HEK293 (cell line): Measurements from ENCODE around the gene PTPRA.
"Not testable (repeated sequence)": the region's sequence is repeated elsewhere in the genome, so short reads cannot be mapped to it uniquely, and the experiment has no call there.

Experiments
- CTCF ChIA-PET: fragments of 350-600 bp; formaldehyde crosslinking; extraction: SDS; loops from one replicate; lab custom pipeline; 2021; ENCODE audit warnings: antibody characterized with exemption; lab: Yijun Ruan, JAX
- POLR2A ChIA-PET: fragments of 300-600 bp; formaldehyde crosslinking; extraction: SDS; loops from one replicate; lab custom pipeline; 2020; ENCODE audit warnings: antibody characterized with exemption, inconsistent platforms; lab: Yijun Ruan, JAX
- H3K27ac ChIP-seq: fragments of 200-500 bp; sonication (Bioruptor generic); 2 replicates; pipeline ENCODE4 v1.5.1; 2014; ENCODE audit warnings: low read depth, low read length, control low read depth, inconsistent platforms; ENCODE audit errors: extremely low read depth
- H3K36me3 ChIP-seq, 2 experiments: fragments of 200-500 bp in 1 of 2; sonication (Bioruptor generic) in 1 of 2; 1 replicate in 1 of 2; 2 replicates in 1 of 2; pipeline ENCODE4 v1.5.1; 2014 to 2017; ENCODE audit warnings: inconsistent platforms in 2 of 2, low read length in 2 of 2; ENCODE audit not compliant: control insufficient read depth in 2 of 2, insufficient read depth in 1 of 2
- H3K4me1 ChIP-seq: fragments of 200-500 bp; sonication (Bioruptor generic); 2 replicates; pipeline ENCODE4 v1.5.1; 2014; ENCODE audit warnings: mild to moderate bottlenecking, low read length, inconsistent platforms; ENCODE audit not compliant: control insufficient read depth, insufficient read depth
- H3K4me3 ChIP-seq: 2 replicates; pipeline ENCODE4 v1.5.1; 2011; ENCODE audit warnings: low read depth, mild to moderate bottlenecking, control low read depth, low read length, moderate library complexity
- H3K9me3 ChIP-seq: fragments of 200-500 bp; sonication (Bioruptor generic); 2 replicates; pipeline ENCODE4 v1.5.1; 2014; ENCODE audit warnings: low read depth, low read length, inconsistent platforms; ENCODE audit not compliant: control insufficient read depth, insufficient read depth
- GLI2 ChIP-seq: fragments of 450-650 bp; formaldehyde crosslinking; IDR thresholded peaks from 2 replicates; pipeline ENCODE4; 2017; ENCODE audit warnings: missing biosample characterization, missing genetic modification characterization, low read depth, borderline replicate concordance
- KLF16 ChIP-seq: fragments of 450-650 bp; formaldehyde crosslinking; IDR thresholded peaks from 2 replicates; pipeline ENCODE4 v1.5.1; 2017; ENCODE audit warnings: missing biosample characterization, missing genetic modification characterization
- SCRT1 ChIP-seq: fragments of 450-650 bp; formaldehyde crosslinking; IDR thresholded peaks from 2 replicates; pipeline ENCODE4 v1.5.1; 2016; ENCODE audit warnings: missing biosample characterization, missing genetic modification characterization, borderline replicate concordance
- TRIM28 ChIP-seq: IDR thresholded peaks from 2 replicates; pipeline ENCODE4 v1.6.1; 2011; ENCODE audit warnings: low read length, control low read depth, borderline replicate concordance
- WT1 ChIP-seq: fragments of 450-650 bp; formaldehyde crosslinking; IDR thresholded peaks from 2 replicates; pipeline ENCODE4 v1.5.1; 2016; ENCODE audit warnings: missing biosample characterization, missing genetic modification characterization
- YY1 ChIP-seq: fragments of 450-650 bp; formaldehyde crosslinking; IDR thresholded peaks from 2 replicates; pipeline ENCODE4 v1.5.1; 2018; ENCODE audit warnings: missing biosample characterization, missing genetic modification characterization
- ZBTB10 ChIP-seq: fragments of 450-650 bp; formaldehyde crosslinking; IDR thresholded peaks from 2 replicates; pipeline ENCODE4 v1.5.1; 2016; ENCODE audit warnings: missing biosample characterization, missing genetic modification characterization
- ZBTB17 ChIP-seq: fragments of 450-650 bp; formaldehyde crosslinking; IDR thresholded peaks from 2 replicates; pipeline ENCODE4 v1.5.1; 2016; ENCODE audit warnings: missing biosample characterization, missing genetic modification characterization
- ZEB2 ChIP-seq: fragments of 450-650 bp; formaldehyde crosslinking; IDR thresholded peaks from 2 replicates; pipeline ENCODE4 v1.5.1; 2016; ENCODE audit warnings: missing biosample characterization, missing genetic modification characterization
- ZFP37 ChIP-seq: fragments of 450-650 bp; formaldehyde crosslinking; IDR thresholded peaks from 2 replicates; pipeline ENCODE4 v1.5.1; 2016; ENCODE audit warnings: missing biosample characterization, missing genetic modification characterization
- ZIC2 ChIP-seq: fragments of 450-650 bp; formaldehyde crosslinking; IDR thresholded peaks from 2 replicates; pipeline ENCODE4 v1.5.1; 2016; ENCODE audit warnings: missing biosample characterization, missing genetic modification characterization
- ZNF132 ChIP-seq: fragments of 450-650 bp; formaldehyde crosslinking; IDR thresholded peaks from 2 replicates; pipeline ENCODE4 v1.5.1; 2017; ENCODE audit warnings: missing biosample characterization, missing genetic modification characterization, borderline replicate concordance
- ZNF146 ChIP-seq: fragments of 450-650 bp; formaldehyde crosslinking; IDR thresholded peaks from 2 replicates; pipeline ENCODE4 v1.5.1; 2016; ENCODE audit warnings: missing biosample characterization, missing genetic modification characterization
- ZNF24 ChIP-seq: fragments of 450-650 bp; formaldehyde crosslinking; IDR thresholded peaks from 2 replicates; pipeline ENCODE4 v1.5.1; 2016; ENCODE audit warnings: missing biosample characterization, missing genetic modification characterization
- ZNF26 ChIP-seq: fragments of 450-650 bp; formaldehyde crosslinking; IDR thresholded peaks from 2 replicates; pipeline ENCODE4 v1.5.1; 2016; ENCODE audit warnings: missing biosample characterization, missing genetic modification characterization
- ZNF274 ChIP-seq, 2 experiments: fragments of 200-500 bp in 1 of 2; fragments of 450-650 bp in 1 of 2; sonication (Bioruptor generic) in 1 of 2; formaldehyde crosslinking in 1 of 2; IDR thresholded peaks; 2 replicates each; pipeline versions ENCODE4 v1.5.1 to v1.6.1; 2014 to 2016; ENCODE audit warnings: borderline replicate concordance in 1 of 2, inconsistent platforms in 1 of 2, low read length in 1 of 2, missing biosample characterization in 1 of 2, missing genetic modification characterization in 1 of 2
- ZNF280C ChIP-seq: fragments of 450-650 bp; formaldehyde crosslinking; IDR thresholded peaks from 2 replicates; pipeline ENCODE4 v1.5.1; 2016; ENCODE audit warnings: missing biosample characterization, missing genetic modification characterization
- ZNF394 ChIP-seq: fragments of 450-650 bp; formaldehyde crosslinking; IDR thresholded peaks from 2 replicates; pipeline ENCODE4 v1.5.1; 2016; ENCODE audit warnings: missing biosample characterization, missing genetic modification characterization, mild to moderate bottlenecking, moderate library complexity, borderline replicate concordance
- ZNF398 ChIP-seq: fragments of 450-650 bp; formaldehyde crosslinking; IDR thresholded peaks from 2 replicates; pipeline ENCODE4 v1.5.1; 2017; ENCODE audit warnings: missing biosample characterization, missing genetic modification characterization
- ZNF544 ChIP-seq: fragments of 450-650 bp; formaldehyde crosslinking; IDR thresholded peaks from 2 replicates; pipeline ENCODE4 v1.5.0; 2017; ENCODE audit warnings: missing biosample characterization, missing genetic modification characterization
- ZNF596 ChIP-seq: fragments of 450-650 bp; IDR thresholded peaks from 2 replicates; pipeline ENCODE4 v1.5.0; 2018; ENCODE audit warnings: missing biosample characterization, mild to moderate bottlenecking, missing genetic modification characterization, moderate library complexity
- ZNF660 ChIP-seq: fragments of 450-650 bp; IDR thresholded peaks from 2 replicates; pipeline ENCODE4 v1.5.1; 2018; ENCODE audit warnings: missing biosample characterization, mild to moderate bottlenecking, missing genetic modification characterization

Gene PTPRA

GRCh38 chr20:3014179-3014578, 140.9 kb downstream of the PTPRA start (continued):
- TF ChIP-seq ZBTB17 (tag by site-specific recombination) (no peak), ZNF280C (tag by site-specific recombination) (no peak)

GRCh38 chr20:3014662-3015061, 141.4 kb downstream of the PTPRA start:
- Histone ChIP-seq H3K27ac (no peak overlapping the region), H3K36me3 (peaks cover 22 to 61% of the 10 kb centered on the region in 2 experiments)
- TF ChIP-seq ZFP37 = no peak
- TF ChIP-seq ZIC2 = no peak
- TF ChIP-seq ZNF146 (tag by site-specific recombination) = no peak
- TF ChIP-seq ZNF274 (IDR thresholded peaks at IDR 0.05; ENCODE audit: low read length) = no peak
- no peak for TF ChIP-seq ZNF274 (tag by site-specific recombination; IDR thresholded peaks at IDR 0.05; ENCODE audit: borderline replicate concordance)
- no peak for TF ChIP-seq ZNF544 (tag by site-specific recombination)
- TF ChIP-seq, all 188 proteins: peak for 0
- no peaks in the 10 kb centered on the region for H3K4me1 ChIP-seq
- CTCF ChIA-PET = interaction anchor here (0.5 to 2.2 kb wide), 5 partner anchors 14 to 280 kb away, joined by 3 to 10 read pairs (median 3); no protein-coding TSS in a partner anchor
- no peak overlapping the region for H3K4me3 ChIP-seq
- no peaks in the 10 kb centered on the region for H3K9me3 ChIP-seq
- POLR2A ChIA-PET = no interaction called here

- peaks cover 16 to 56% of the 10 kb centered on the region in 2 experiments for H3K36me3 ChIP-seq
- ChIA-PET POLR2A (interaction anchor here (0.5 to 0.6 kb wide), 2 partner anchors 30 to 38 kb away, joined by 3 read pairs; no protein-coding TSS in a partner anchor), CTCF (interaction anchor here (0.7 to 2.2 kb wide), 3 partner anchors 15 to 32 kb away, joined by 3 to 10 read pairs (median 3); no protein-coding TSS in a partner anchor)
- not testable (repeated sequence) for H3K4me3 ChIP-seq, H3K9me3 ChIP-seq, H3K27ac ChIP-seq, H3K4me1 ChIP-seq
Observed at GRCh38 chr20:3015302-3015701, 142.0 kb downstream of the PTPRA start.

- no peak overlapping the region for H3K27ac ChIP-seq
- CTCF ChIA-PET = no interaction called here
- peaks cover 26 to 67% of the 10 kb centered on the region in 2 experiments for H3K36me3 ChIP-seq
- TF ChIP-seq ZNF398 (no peak), KLF16 (tag by site-specific recombination) (no peak), ZNF394 (no peak), ZNF24 (tag by site-specific recombination) (no peak), ZNF146 (tag by site-specific recombination) (no peak), ZNF596 (no peak), ZBTB10 (tag by site-specific recombination) (no peak), SCRT1 (tag by site-specific recombination) (no peak), ZEB2 (tag by site-specific recombination) (no peak), YY1 (tag by site-specific recombination) (no peak), TRIM28 (no peak), WT1 (tag by site-specific recombination) (no peak), ZNF132 (tag by site-specific recombination) (no peak), ZNF660 (tag by site-specific recombination) (no peak), ZNF26 (no peak), GLI2 (tag by site-specific recombination) (no peak)
Observed at GRCh38 chr20:3021327-3021726, 148.0 kb downstream of the PTPRA start.

More at GRCh38 chr20:3021327-3021726, 148.0 kb downstream of the PTPRA start:
- Histone ChIP-seq H3K4me1 (no peaks in the 10 kb centered on the region), H3K9me3 (no peaks in the 10 kb centered on the region), H3K4me3 (no peak overlapping the region)
- POLR2A ChIA-PET = no interaction called here
